Caco-2 (cell line): ENCODE results near the gene NFKBIE. TPM values are rescaled to one million over a fixed set of nuclear protein-coding genes. Genes with fewer than 3 reads are reported as not detected.

Source experiments
- BruUV-seq: library from RNA; stranded (reverse); fragments of 400-500 nt; replicated peaks from 2 replicates; lab custom pipeline; 2021; lab: Mats Ljungman, UMichigan
- CTCF ChIA-PET: fragments of 300-600 bp; sonication (Branson Sonifier 250); formaldehyde crosslinking; loops from one replicate; lab custom pipeline; 2022; ENCODE audit warnings: antibody characterized with exemption; lab: Charles Lee
- POLR2A ChIA-PET: fragments of 300-600 bp; sonication (Branson Sonifier 250); formaldehyde crosslinking; loops from one replicate; lab custom pipeline; 2022; ENCODE audit warnings: antibody characterized with exemption; lab: Charles Lee
- DNase-seq, 2 experiments: peaks; one replicate each; pipeline versions ENCODE4 v3.0.0 to v3.0.0-alpha.2; 2020 to 2022
- H3K27me3 ChIP-seq: replicated peaks from 2 replicates; pipeline ENCODE4 v1.6.0; 2011; ENCODE audit warnings: low read length; ENCODE audit not compliant: control insufficient read depth, insufficient read depth
- H3K36me3 ChIP-seq: 2 replicates; pipeline ENCODE4 v1.5.1; 2011; ENCODE audit warnings: low read length; ENCODE audit not compliant: control insufficient read depth, insufficient read depth
- H3K4me1 ChIP-seq: fragments of 250-450 bp; sonication (Bioruptor Pico); 2 replicates; pipeline ENCODE4 v1.5.1; 2020; ENCODE audit warnings: mild to moderate bottlenecking
- H3K4me3 ChIP-seq: 2 replicates; pipeline ENCODE4 v1.5.1; 2011; ENCODE audit warnings: low read depth, mild to moderate bottlenecking, control low read depth, low read length
- H3K9me3 ChIP-seq: fragments of 250-450 bp; sonication (Bioruptor Pico); 2 replicates; pipeline ENCODE4 v1.5.1; 2020; ENCODE audit warnings: mild to moderate bottlenecking, moderate library complexity
- H3K27ac Mint-ChIP-seq: one replicate; pipeline ENCODE4 v1.8.0; 2022; ENCODE audit warnings: mixed read lengths; ENCODE audit not compliant: unreplicated experiment
- H3K27me3 Mint-ChIP-seq: one replicate; pipeline ENCODE4 v1.8.0; 2022; ENCODE audit warnings: mixed read lengths; ENCODE audit not compliant: insufficient read depth, unreplicated experiment
- H3K36me3 Mint-ChIP-seq: one replicate; pipeline ENCODE4 v1.8.0; 2022; ENCODE audit warnings: mild to moderate bottlenecking, mixed read lengths; ENCODE audit not compliant: insufficient read depth, unreplicated experiment
- H3K4me1 Mint-ChIP-seq: one replicate; pipeline ENCODE4 v1.8.0; 2022; ENCODE audit warnings: low read depth, mixed read lengths; ENCODE audit not compliant: unreplicated experiment
- H3K4me3 Mint-ChIP-seq: one replicate; pipeline ENCODE4 v1.8.0; 2022; ENCODE audit warnings: mild to moderate bottlenecking, moderate library complexity, mixed read lengths; ENCODE audit not compliant: unreplicated experiment
- H3K9me3 Mint-ChIP-seq: one replicate; pipeline ENCODE4 v1.8.0; 2022; ENCODE audit warnings: mixed read lengths; ENCODE audit not compliant: unreplicated experiment
- CTCF ChIP-seq, 2 experiments: fragments of 200-600 bp in 1 of 2; IDR thresholded peaks; 1 replicate in 1 of 2; 2 replicates in 1 of 2; pipeline versions ENCODE4 v1.5.1 to v1.8.0; 2011 to 2022; ENCODE audit warnings: antibody characterized with exemption in 1 of 2, control low read depth in 1 of 2, inconsistent platforms in 1 of 2, low read depth in 1 of 2, low read length in 1 of 2, mild to moderate bottlenecking in 1 of 2, moderate library complexity in 1 of 2; ENCODE audit not compliant: insufficient read depth in 1 of 2, severe bottlenecking in 1 of 2, unreplicated experiment in 1 of 2
- intact Hi-C: fragments of 100-400 bp; cut with micrococcal nuclease; formaldehyde crosslinking; loops from one replicate; pipeline ENCODE4 v1.10.0; 2022; ENCODE audit not compliant: unreplicated experiment
- total RNA-seq: library from RNA; stranded (reverse); gene quantifications from 2 replicates; pipeline ENCODE4 v1.2.3, GENCODE V29; 2022

Gene NFKBIE
- total RNA-seq, 1 experiment from 2014 or later: 8.4 TPM

- H3K4me3 ChIP-seq: no peak overlapping the region
- peaks cover 5% of the 10 kb centered on the region for H3K4me1 Mint-ChIP-seq
- ChIA-PET CTCF (no interaction called here), POLR2A (no interaction called here)
- no peaks in the 10 kb centered on the region for H3K27me3 ChIP-seq
- no peak for TF ChIP-seq CTCF (IDR thresholded peaks at IDR 0.05; ENCODE audit: insufficient read depth in 1 of 2, low read depth in 1 of 2, low read length in 1 of 2, severe bottlenecking in 1 of 2, unreplicated experiment in 1 of 2)
- no peaks in the 10 kb centered on the region for H3K9me3 ChIP-seq
- no TSS peak for BruUV-seq
- no peak overlapping the region for H3K4me3 Mint-ChIP-seq
- peaks cover 11% of the 10 kb centered on the region for H3K36me3 Mint-ChIP-seq
- no peak for DNase-seq
- intact Hi-C loops: no loop called here
- H3K36me3 ChIP-seq: no peaks in the 10 kb centered on the region
- H3K27ac Mint-ChIP-seq: peak overlapping the region; percentile 79
- peaks cover 33% of the 10 kb centered on the region for H3K4me1 ChIP-seq
- H3K27me3 Mint-ChIP-seq: no peaks in the 10 kb centered on the region
- no peaks in the 10 kb centered on the region for H3K9me3 Mint-ChIP-seq
These were observed 36.9 kb downstream of the NFKBIE start for GRCh38 chr6:44228433-44228832.

DNA sequence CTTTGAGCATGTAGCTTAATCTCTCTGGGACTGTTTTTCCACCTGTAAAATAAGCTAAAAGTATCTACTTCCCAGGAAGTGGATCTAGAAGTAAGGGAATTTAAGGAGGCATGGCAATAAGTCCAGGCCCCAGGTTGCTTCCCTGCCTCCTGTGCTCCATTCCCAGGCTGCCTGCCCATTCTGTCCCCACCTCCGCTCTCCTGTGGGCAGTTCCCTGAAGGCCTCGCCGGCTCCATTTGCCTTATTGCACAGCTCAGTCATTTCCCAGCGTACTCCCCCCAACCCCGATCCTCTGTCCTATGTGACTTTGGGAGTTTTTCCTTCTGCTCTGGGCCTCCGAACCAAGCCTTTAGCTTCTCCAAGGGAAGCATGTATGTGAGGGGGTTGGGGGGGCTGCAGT lies 37.3 kb downstream of the NFKBIE start:
- Mint-ChIP-seq H3K9me3 (no peaks in the 10 kb centered on the region), H3K27ac (peak overlapping the region; percentile 79), H3K4me1 (peaks cover 2% of the 10 kb centered on the region), H3K36me3 (peaks cover 11% of the 10 kb centered on the region), H3K4me3 (no peak overlapping the region), H3K27me3 (no peaks in the 10 kb centered on the region)
- H3K27me3 ChIP-seq: no peaks in the 10 kb centered on the region
- peaks cover 33% of the 10 kb centered on the region for H3K4me1 ChIP-seq
- BruUV-seq: no TSS peak
- H3K4me3 ChIP-seq: no peak overlapping the region
- POLR2A ChIA-PET: no interaction called here
- no peaks in the 10 kb centered on the region for H3K36me3 ChIP-seq
- no peaks in the 10 kb centered on the region for H3K9me3 ChIP-seq
- no peak for DNase-seq
- intact Hi-C loops: no loop called here
- TF ChIP-seq CTCF (IDR thresholded peaks at IDR 0.05; ENCODE audit: insufficient read depth in 1 of 2, low read depth in 1 of 2, low read length in 1 of 2, severe bottlenecking in 1 of 2, unreplicated experiment in 1 of 2): no peak
- CTCF ChIA-PET: no interaction called here

DNA sequence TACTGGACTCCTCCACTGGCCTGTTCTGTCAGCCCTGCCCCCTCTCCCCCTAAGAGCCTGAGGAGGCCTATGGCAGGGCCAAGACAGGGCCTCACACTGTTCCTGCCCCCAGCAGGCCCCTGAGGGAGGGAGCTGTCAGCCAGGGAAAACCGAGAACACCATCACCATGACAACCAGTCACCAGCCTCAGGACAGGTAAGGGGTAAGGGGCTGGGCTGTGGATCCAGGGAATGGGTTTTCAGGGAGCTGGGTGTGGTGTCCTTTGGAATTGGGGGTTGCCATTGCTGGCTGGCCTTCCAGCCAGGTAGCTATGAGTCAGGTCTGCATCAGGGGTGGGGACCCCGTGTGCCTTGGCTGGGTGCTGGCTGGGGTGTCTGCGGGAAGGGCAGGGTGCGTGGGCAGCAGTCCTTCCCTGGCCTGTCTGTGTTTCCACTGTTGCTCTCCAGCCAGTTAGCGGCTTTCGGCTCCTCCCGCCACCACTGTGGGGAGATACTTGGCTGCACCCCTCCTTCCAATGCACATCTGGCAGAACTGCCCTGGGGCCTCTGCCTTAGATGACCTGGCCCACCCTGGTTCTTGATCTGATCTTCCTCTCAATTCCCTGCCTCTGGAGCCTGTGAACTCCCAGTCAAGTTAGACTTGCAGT lies 38.1 kb downstream of the NFKBIE start:
- H3K27ac Mint-ChIP-seq: no peak overlapping the region
- BruUV-seq: no TSS peak

More for the DNA sequence above, 38.1 kb downstream of the NFKBIE start:
- POLR2A ChIA-PET: no interaction called here
- H3K4me3 Mint-ChIP-seq: no peak overlapping the region
- no peaks in the 10 kb centered on the region for H3K9me3 Mint-ChIP-seq
- H3K36me3 ChIP-seq: no peaks in the 10 kb centered on the region
- H3K27me3 ChIP-seq: no peaks in the 10 kb centered on the region
- DNase-seq: no peak
- H3K27me3 Mint-ChIP-seq: no peaks in the 10 kb centered on the region
- CTCF ChIA-PET: no interaction called here
- H3K4me1 Mint-ChIP-seq: peaks cover 7% of the 10 kb centered on the region
- peaks cover 37% of the 10 kb centered on the region for H3K4me1 ChIP-seq
- no peaks in the 10 kb centered on the region for H3K9me3 ChIP-seq
- TF ChIP-seq CTCF (IDR thresholded peaks at IDR 0.05; ENCODE audit: insufficient read depth in 1 of 2, low read depth in 1 of 2, low read length in 1 of 2, severe bottlenecking in 1 of 2, unreplicated experiment in 1 of 2): no peak
- H3K36me3 Mint-ChIP-seq: peaks cover 17% of the 10 kb centered on the region
- intact Hi-C loops: no loop called here
- H3K4me3 ChIP-seq: no peak overlapping the region
